HG02870 (cell line): ENCODE results near the gene RPTOR.

Experiments
- ATAC-seq: cut with Tn5 transposase; IDR thresholded peaks from one replicate; pipeline ENCODE4 v1.9.1; 2021; ENCODE audit warnings: mild to moderate bottlenecking, moderate library complexity; ENCODE audit not compliant: unreplicated experiment

RPTOR gene

DNA sequence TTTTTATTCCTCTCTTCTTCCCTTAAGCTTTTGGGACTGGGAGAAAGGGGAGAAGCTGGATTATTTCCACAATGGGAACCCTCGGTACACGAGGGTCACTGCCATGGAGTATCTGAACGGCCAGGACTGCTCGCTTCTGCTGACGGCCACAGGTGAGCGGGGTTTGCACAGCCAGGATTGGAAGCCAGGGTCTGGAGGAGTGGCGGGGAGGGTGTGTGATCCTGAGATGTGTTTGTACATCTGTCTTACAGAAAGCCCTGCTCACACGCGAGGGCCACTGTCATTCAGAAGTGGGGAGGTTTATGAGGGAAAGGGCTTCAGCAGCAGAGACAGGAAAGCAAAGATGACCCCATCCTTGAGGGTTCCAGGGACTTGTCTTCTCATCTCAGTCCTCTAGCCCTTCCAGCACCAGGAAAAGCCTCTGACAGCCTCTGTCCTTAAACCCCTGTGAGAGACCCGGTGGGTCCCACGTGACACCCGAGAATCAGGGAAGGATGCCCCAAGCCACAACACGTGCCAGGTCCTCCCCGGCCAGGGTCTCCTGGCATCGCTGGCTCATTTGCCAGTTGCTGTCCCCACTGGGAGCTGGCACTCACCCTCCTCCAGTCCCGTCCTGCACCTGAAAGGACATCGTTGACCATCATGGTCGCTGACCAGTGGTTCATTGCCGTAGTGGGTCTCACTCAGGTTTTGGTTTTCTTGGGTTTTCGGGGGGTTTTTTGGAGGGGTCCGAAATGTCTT is 402.7 kb downstream of the RPTOR start:
- no peak for ATAC-seq

DNA sequence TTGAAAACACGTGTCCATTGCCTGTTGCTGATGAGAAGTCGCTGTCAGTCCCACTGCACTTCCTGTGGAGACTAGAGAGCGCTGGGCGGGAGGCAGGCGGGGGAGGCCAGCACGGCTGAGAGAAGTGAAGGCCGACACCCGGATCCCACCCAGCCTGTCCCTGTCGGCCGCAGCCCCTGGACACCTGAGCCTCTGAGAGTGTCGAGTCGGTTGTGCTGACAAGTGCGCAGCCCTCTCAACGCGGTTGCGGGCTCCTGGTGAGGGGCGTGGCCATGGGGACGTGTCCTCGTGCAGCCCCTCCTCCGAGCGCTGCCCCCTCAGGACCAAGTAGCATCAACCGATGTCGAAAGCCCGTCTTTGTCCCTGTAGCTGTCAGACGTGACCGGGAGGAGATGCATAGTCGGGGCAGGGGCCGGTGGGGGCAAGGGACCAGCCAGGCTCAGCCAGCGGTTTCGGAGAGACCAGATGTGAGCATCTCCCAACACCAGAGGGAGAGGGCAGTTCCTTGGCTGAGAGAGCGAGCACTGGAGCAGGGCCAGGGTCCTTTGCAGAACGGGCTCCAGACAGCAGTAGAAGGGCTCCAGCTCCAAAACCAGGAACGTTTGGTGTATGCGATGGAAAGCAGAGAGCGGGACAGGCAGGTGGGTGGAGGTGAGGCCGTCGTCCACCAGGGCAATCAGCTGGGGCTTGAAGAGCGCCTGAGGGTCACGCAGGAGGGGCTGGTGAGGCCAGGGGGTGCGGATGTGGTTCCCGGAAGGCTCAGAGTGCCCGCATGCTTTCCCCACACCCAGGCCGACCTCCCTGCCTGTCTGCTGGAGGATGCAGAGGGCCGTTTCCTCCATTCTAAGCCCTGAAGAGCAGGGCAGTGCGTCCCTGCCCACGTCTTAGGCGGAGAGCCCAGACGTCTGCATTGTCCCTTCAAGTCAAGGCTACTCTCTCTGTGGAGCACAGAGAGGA is 403.7 kb downstream of the RPTOR start:
- ATAC-seq: no peak

DNA sequence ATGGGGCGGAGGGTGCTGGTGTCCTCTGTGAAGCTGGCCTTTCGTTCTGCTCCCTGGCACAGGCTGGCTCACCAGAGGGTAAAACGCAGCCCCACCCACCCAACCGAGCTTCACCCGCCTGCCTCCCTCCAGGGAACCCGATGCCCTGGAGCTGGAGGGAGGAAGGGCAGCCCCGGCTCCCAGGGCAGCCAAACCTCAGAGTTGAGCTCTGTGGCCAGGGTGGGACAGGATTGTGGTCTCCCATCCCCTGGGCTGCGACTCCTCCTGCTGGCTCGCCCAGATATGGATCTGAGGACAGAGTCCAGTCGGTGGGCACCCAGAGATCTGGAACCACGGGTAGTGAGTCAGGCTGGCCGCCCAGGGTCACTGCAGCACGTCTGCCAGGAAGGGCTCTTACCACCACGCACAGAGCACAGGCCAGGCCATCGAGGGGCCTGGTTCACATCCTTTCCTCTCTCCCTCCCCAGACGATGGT is 404.4 kb downstream of the RPTOR start:
- no peak for ATAC-seq

DNA sequence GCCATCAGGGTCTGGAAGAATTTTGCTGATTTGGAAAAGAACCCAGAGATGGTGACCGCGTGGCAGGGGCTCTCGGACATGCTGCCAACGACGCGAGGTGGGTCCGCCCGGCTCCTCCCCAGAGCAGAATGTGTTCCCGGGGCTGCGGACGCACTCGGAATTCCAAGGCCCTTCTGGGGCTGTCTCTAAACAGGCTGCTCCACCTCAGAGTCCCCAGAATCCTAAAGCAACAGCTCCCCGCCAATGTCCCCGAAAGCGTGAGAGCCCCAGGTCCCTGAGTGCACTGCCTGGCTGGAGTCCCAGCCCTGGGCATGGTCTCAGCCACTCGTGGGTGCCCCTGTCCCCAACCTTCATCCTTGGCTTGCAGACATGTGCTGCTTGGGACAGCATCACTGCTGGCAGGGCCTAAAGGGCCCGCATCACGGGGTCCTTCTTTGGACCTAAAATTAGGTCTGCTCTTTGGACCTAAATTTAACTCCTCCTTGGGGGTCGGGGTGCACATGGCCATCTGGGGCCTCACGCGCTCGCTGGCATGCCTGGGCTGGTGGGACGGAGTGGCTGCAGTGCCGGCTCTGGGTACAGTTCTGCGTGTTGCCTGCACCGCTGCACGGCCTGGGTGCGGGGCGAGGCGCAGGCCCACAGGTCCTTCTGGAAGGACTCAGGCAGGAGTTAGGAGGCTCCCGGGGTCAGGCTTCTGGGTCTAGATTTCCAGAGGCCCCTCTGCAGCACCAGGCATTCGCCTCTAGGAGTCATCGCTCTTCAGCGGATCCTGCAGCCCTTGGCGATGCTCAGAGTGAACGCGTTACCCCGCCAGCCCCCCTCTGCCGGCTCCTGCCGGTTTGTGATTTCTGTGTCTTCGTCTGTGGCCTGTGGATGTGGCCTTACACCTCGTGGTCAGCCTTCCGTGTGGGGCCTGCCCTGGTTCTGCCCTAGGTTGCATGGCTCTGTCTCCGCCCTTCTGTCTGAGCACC is 405.1 kb downstream of the RPTOR start:
- no peak for ATAC-seq

DNA sequence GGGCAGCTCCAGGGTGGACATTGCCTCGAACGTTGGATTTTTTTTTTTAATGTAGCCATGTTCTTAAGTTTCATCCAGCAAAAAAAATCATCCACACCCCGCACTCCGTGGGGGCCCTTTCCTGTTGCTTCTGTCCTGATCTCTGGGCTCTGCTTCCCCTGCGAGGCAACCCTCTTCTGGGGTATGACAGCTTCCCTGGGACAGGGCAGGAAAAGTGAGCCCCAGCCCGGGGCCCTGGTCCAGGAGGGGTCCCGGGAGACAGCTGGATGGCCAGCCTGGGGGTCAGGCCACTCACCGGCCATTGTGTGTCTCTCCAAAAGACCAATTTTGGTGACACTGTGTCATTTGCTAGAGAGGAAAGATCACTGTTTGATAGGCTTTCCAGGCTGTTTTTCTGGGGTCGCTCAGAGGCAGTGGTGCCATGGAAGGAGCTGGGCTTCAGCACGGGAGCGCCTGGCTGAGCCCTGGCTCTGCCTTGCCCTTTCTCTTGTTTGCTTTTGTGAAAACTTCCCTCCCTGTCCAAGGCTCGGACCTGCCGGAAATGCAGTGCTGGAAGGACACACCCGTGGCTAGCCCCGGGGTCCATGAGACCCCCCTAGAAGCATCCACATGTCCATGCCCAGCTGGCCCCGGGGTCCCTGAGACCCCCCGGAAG is 406.0 kb downstream of the RPTOR start:
- ATAC-seq: no peak

DNA sequence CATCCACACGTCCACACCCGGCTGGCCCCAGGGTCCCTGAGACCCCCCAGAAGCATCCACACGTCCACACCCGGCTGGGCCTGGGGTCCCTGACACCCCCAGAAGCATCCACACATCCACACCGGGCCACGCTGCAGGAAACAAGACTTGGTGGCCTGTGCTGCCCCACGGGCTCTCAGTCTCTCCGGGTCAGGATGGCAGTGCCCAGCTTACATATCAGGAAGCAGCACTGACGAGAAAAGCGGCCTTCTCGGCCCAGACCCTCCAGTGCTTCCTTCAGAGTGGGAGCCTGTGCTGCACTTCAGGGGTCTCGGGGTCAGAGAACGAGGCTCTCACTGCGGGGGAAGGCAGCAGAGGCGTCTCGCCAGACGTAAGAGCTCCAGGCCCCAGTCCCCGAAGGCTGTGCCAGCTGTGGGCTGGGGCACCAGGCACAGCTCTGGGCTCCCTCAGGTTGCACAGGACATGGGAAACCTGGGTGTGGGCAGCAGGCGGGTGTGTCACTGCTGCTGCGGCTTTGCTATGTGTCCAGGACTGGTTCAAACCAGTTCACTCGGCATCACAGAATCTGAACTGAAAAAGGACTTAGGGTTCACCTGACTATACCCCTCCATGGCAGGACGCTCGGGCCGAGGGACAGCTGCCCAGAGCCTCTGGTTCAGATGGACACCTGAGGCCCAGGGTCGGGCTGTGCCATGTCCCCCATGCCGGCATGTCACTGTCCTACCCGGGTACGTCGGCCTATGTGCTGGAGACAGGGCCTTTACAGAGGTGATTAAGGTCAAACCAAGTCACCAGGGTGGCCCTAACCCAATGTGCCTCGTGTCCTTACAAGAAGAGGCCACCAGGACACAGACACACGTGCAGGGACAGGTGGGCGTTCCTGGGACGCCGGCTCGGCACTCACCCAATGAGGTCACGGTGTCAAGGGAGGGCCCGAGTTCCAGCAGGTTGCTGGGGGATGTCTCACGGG is 406.8 kb downstream of the RPTOR start:
- ATAC-seq: no peak

DNA sequence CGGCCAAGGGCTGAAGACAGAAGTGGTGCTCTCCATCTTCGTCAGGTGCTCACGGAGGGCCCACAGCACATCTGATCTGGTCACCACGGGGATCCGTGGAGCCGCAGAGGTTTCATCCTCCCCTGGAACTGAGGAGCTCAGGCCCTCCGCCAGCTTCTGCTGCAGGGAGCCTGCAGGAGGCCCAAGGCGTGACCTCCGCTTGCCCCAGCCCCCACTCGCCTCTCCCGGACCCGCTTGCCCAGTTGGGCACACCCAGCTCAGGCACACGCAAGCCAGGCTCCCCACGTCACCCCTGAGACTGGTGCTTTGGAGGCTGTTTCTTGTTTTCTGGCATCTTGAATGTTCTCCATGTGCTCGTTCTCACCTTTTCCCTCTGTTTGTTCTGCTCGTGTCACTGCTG is 407.7 kb downstream of the RPTOR start:
- no peak for ATAC-seq

DNA sequence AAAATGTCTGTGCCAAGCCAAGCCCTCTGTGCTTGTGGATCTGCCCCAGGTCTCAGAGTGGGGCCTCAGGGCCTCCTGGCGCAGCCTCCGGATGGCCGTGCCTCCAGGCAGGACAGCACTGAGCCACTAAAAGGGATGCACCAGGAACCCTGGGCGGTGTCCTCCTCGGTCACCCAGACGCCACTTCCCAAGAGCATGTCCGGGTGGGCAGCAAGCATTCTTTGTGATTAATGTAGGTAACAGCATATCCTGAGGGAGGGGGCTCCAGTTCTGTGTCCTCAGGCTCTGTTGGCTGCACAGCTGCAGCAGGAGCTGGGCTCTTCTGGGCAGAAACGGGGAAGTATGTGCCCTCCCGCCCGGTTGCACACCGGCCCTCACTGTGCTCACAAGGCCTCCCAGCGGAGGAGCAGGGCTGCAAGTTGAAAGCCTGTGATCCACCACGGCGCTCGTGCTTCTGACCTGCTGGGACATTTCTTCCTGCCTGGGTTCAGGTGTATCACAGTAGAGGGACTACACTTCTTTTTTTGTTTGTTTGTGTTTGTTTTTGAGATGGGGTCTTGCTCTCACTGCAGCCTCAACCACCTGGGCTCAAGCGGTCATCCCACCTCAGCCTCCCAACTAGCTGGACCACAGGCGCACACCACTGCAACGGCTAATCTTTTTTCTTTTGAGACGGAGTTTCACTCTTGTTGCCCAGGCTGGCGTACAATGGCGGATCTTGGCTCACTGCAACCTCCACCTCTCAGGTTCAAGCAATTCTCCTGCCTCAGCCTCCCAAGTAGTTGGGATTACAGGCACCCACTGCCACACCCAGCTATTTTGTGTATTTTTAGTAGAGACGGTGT is 409.1 kb downstream of the RPTOR start:
- no peak for ATAC-seq

DNA sequence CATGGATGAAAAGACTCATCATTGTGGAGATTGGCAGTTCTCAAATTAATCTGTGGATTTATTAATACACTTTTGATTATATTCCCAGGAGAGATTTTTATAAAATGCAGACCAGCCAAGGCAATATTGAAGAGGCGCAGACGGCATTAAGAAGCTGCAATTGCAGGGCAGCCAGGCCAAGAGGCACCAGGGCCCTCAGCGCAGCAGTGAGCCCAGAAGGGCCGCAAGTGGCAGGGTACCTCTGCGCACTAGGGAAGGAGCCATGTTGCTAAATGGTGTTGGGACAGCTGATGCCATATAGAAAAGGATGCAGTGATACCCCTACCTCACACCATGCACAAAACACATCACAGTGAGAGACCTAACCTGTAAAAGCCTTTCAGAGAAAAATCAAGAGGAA is 410.4 kb downstream of the RPTOR start:
- ATAC-seq: no peak

DNA sequence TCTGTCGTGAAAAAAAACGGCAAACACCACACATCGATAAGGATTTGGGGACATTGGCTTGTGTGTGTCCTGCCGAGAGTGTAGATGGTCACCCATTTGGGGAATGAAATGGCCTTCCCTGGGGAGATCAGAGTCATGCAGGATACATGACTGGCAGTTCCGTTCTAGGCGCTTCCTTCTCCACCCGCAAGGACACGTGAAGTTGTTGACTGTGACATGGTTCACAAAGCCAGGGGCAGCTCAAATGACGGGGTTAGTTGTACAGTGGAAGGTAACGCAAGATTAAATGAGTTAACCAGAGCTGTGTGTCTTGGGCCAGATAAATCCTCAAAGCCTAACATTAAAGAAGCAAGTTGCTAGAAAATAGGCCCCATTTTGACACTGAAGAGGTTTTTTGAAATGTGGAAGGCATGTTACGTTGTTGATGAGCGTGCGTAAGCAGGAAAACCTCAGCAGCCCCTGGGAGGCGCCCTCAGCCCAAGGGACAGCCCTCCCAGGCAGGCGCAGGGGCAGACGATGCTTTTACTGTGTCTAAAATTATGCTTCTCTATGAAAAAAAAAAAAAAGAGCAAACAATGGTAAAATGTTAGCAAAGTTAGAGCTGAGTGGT is 411.1 kb downstream of the RPTOR start:
- no peak for ATAC-seq

DNA sequence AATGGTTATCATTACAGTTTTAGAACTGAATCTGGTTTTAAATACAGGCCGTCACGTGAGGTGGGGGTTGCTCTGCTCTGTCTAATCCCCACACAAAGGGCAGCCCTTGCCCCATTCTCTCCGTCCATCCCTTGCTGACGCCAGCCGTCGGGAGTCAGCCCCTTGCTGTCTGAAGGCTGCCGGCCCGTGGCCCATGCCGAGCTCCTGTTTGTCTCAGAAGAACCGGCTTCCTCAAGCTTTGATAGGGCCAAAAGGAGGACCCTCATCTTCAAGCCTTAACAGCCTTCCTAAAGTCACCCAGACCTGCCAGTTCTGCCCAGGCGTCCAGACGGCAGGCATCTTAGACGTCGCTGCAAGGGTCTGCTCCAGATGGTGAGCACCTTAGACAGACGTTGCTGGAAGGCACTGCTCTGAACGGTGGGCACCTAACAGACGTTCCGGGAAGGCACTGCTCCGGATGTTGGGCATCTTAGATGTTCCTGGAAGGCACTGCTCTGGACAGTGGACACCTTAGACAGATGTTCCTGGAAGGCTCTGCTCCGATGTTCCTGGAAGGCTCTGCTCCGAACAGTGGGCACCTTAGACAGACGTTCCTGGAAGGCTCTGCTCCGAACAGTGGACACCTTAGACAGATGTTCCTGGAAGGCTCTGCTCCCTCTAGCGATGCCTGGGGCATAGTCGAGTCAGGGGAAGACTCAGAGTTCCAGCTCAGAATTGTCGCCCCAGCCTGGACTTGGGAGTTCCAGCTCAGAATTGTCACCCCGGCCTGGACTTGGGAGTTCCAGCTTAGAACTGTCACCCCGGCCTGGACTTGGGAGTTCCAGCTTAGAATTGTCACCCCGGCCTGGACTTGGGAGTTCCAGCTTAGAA is 411.9 kb downstream of the RPTOR start:
- no peak for ATAC-seq

DNA sequence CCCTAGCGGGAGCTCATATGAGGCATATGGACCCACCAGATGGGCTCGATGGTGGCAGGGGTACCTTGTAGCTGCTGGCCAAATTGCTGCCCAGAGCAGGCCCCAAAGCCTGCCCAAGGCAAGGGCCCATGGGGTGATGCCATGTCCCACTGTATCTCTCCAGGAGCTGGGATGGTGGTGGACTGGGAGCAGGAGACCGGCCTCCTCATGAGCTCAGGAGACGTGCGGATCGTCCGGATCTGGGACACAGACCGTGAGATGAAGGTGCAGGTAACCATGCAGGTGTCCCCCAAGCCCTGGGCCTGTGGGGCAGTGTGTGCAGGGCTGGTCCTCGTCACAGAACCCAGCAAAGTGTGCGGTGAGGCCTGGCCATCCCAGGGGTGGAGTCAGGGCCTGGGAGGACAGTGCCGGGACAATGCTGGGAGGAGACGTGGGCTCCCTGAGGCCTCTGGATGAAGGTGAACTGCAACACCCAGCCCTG is 412.9 kb downstream of the RPTOR start:
- ATAC-seq: no peak

DNA sequence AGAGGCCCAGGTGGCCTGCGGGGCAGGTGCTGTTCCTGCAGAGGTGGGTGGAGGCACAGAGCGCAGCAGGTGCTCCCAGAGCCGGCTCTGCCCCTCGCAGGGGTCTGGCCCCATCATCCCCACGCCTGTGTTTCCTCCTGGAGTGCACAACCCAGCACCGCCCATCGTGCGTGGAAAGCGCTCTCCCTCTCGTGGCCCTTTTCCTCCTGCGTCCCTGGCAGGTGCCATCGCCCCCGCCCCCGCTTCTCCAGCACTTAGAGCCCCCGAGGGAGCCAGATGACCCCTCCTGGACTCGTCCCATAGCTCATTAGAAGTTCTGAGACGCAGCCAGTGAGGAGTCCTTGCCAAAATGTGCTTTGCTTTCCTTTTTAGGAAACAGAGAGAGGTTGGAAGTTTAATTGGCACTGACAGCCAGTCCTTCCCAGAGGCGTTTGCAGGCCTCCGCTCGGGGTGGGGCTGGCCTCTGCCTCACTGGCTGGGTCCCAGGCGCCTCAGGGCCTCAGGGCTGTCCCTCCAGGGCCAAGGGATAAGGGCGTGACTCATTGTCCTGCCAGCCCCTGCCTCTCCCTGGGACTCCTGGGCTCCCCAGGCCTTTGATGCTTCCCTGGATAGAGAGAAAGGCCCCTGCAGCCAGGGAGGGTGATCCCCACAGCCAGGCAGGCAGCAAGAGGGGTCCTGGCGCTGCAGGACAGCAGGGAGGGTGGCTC is 414.8 kb downstream of the RPTOR start:
- no peak for ATAC-seq

DNA sequence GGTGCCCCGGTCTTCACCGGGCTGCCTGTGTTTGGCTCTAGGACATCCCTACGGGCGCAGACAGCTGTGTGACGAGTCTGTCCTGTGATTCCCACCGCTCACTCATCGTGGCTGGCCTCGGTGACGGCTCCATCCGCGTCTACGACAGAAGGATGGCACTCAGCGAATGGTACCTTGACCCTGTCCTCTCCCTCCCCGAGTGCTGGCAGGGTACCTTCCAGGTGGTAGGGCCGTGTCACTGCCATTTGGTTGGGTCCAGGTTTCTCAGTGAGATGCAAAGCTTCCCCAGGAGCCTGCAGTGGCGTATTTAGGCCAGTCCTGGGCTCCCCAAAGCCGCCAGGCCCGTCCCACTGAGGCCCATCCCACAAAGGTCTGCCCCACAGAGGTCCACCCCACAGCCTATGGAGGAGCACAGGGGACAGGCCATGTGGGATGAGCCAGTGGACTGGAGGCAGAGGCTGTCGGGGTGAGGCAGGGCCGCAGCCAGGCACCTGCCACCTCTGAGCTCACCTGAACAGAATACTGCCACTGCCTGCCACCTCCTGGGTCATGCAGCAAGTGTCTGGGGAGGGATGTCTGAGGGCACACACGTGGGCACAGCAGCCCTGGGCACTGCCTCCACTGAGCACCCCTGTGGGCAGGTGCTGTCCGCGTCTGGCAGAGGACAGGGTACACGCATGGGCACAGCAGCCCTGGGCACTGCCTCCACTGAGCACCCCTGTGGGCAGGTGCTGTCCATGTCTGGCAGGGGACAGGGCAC is 415.6 kb downstream of the RPTOR start:
- ATAC-seq: no peak

DNA sequence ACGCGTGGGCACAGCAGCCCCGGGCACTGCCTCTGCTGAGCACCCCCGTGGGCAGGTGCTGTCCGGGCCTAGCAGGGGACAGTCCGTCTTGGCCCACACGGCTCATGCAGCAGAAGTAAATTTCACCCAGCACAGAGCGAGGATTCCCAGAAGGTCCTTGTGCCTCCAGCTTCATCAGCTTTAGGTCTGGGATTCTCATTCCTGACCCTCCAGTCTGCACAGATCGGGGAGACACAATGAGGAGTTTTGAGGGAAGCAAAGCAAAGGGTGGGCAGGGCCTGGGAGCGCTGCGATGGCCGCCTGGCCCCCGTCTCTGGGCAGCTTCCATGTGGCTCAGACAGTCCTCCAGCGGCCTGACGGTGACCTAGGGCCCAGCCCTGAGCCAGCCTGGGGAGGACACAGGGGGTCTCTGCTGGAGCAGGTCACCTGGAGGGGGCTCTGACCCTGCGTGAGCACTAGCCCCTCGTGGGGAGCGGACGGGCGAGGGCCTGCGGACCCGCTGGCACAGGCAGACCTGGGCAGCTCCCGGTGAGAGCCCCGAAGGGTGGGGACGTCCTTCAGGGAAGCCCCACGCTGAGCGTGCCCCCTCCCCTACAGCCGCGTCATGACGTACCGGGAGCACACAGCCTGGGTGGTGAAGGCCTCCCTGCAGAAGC is 416.3 kb downstream of the RPTOR start:
- no peak for ATAC-seq
